Loucy (cell line): Measurements from ENCODE around the gene SUN5.

Source experiments
- H2AFZ ChIP-seq: fragments of 200-600 bp; sonication (generic); 2 replicates; pipeline ENCODE4 v1.6.0; 2016; ENCODE audit warnings: antibody characterized with exemption, mild to moderate bottlenecking, low read length, moderate library complexity
- H3F3A ChIP-seq: fragments of 200-600 bp; 2 replicates; pipeline ENCODE4 v1.6.0; 2016; ENCODE audit warnings: antibody characterized with exemption, low read depth, mild to moderate bottlenecking
- H3K27me3 ChIP-seq: fragments of 200-600 bp; sonication (generic); 2 replicates; pipeline ENCODE4 v1.6.1; 2014; ENCODE audit warnings: low read length, mild to moderate bottlenecking; ENCODE audit not compliant: insufficient read depth, poor library complexity, severe bottlenecking
- H3K36me3 ChIP-seq: fragments of 200-600 bp; sonication (generic); 2 replicates; pipeline ENCODE4 v1.6.1; 2016; ENCODE audit warnings: low read length; ENCODE audit not compliant: insufficient read depth
- H3K4me1 ChIP-seq: fragments of 200-600 bp; sonication (generic); 2 replicates; pipeline ENCODE4 v1.5.1; 2014; ENCODE audit warnings: low read length, mild to moderate bottlenecking; ENCODE audit not compliant: insufficient read depth, poor library complexity, severe bottlenecking
- H3K4me2 ChIP-seq: fragments of 200-600 bp; sonication (generic); 2 replicates; pipeline ENCODE4 v1.6.0; 2014; ENCODE audit warnings: antibody characterized with exemption, low read length, low read depth, mild to moderate bottlenecking; ENCODE audit not compliant: poor library complexity, severe bottlenecking
- H3K4me3 ChIP-seq: fragments of 200-600 bp; sonication (generic); 2 replicates; pipeline ENCODE4 v1.5.1; 2014; ENCODE audit warnings: low read length, mild to moderate bottlenecking, mixed read lengths; ENCODE audit not compliant: poor library complexity, severe bottlenecking
- H3K79me2 ChIP-seq: fragments of 200-600 bp; sonication (generic); 2 replicates; pipeline ENCODE4 v1.6.1; 2014; ENCODE audit warnings: low read length; ENCODE audit not compliant: insufficient read depth
- H3K9ac ChIP-seq: fragments of 200-600 bp; sonication (generic); 2 replicates; pipeline ENCODE4 v1.6.0; 2014; ENCODE audit warnings: mild to moderate bottlenecking, low read depth, low read length, moderate library complexity; ENCODE audit not compliant: poor library complexity, severe bottlenecking
- H3K9me2 ChIP-seq: fragments of 200-600 bp; sonication (generic); replicated peaks from 2 replicates; pipeline ENCODE4 v1.6.1; 2016; ENCODE audit warnings: low read depth, low read length, mixed read lengths
- H3K9me3 ChIP-seq: fragments of 200-600 bp; sonication (generic); 2 replicates; pipeline ENCODE4 v1.6.1; 2014; ENCODE audit warnings: mild to moderate bottlenecking, antibody characterized with exemption, low read length, low read depth; ENCODE audit not compliant: insufficient read depth
- H4K20me1 ChIP-seq: fragments of 200-600 bp; sonication (generic); 2 replicates; pipeline ENCODE4 v1.6.0; 2014; ENCODE audit warnings: antibody characterized with exemption, low read length, mild to moderate bottlenecking; ENCODE audit not compliant: insufficient read depth, poor library complexity, severe bottlenecking
- CTCF ChIP-seq: fragments of 200-600 bp; sonication (generic); conservative IDR thresholded peaks from 2 replicates; pipeline ENCODE4 v1.5.1; 2014; ENCODE audit warnings: mild to moderate bottlenecking, antibody characterized with exemption, low read length
- EZH2phosphoT487 ChIP-seq: fragments of 200-600 bp; IDR thresholded peaks from 2 replicates; pipeline ENCODE4 v1.6.1; 2018; ENCODE audit warnings: antibody characterized with exemption, mild to moderate bottlenecking, moderate library complexity, borderline replicate concordance

The SUN5 gene

GRCh38 chr20:33022694-33023438 is 18.6 kb upstream of the SUN5 start:
- Histone ChIP-seq H3K79me2 (no peaks in the 10 kb centered on the region), H3K27me3 (no peaks in the 10 kb centered on the region), H3K4me1 (peaks cover 15% of the 10 kb centered on the region), H3K9me3 (no peaks in the 10 kb centered on the region), H3K9me2 (no peaks in the 10 kb centered on the region), H3K9ac (no peak overlapping the region), H3K4me3 (no peak overlapping the region), H3F3A (no peaks in the 10 kb centered on the region), H3K36me3 (no peaks in the 10 kb centered on the region), H4K20me1 (no peaks in the 10 kb centered on the region), H3K4me2 (no peak overlapping the region), H2AFZ (no peak overlapping the region)
- TF ChIP-seq EZH2phosphoT487, result no peak
- no peak for TF ChIP-seq CTCF

- no peaks in the 10 kb centered on the region for H3K9me2 ChIP-seq
- H4K20me1 ChIP-seq, result no peaks in the 10 kb centered on the region
- no peak overlapping the region for H2AFZ ChIP-seq
- H3K27me3 ChIP-seq, result no peaks in the 10 kb centered on the region
- no peaks in the 10 kb centered on the region for H3K79me2 ChIP-seq
- peaks cover 15% of the 10 kb centered on the region for H3K4me1 ChIP-seq
- TF ChIP-seq CTCF (no peak), EZH2phosphoT487 (no peak)
- no peaks in the 10 kb centered on the region for H3K9me3 ChIP-seq
- no peaks in the 10 kb centered on the region for H3K36me3 ChIP-seq
- H3K9ac ChIP-seq, result no peak overlapping the region
- no peak overlapping the region for H3K4me2 ChIP-seq
- H3K4me3 ChIP-seq, result no peak overlapping the region
- H3F3A ChIP-seq, result no peaks in the 10 kb centered on the region
Measured at GRCh38 chr20:33022289-33022688, 18.1 kb upstream of the SUN5 start.

- Histone ChIP-seq H3K9me2 (no peaks in the 10 kb centered on the region), H3K9me3 (no peaks in the 10 kb centered on the region), H4K20me1 (no peaks in the 10 kb centered on the region), H3K79me2 (no peaks in the 10 kb centered on the region), H3K9ac (no peak overlapping the region), H3F3A (no peaks in the 10 kb centered on the region), H3K4me2 (no peak overlapping the region), H3K36me3 (no peaks in the 10 kb centered on the region), H3K4me3 (no peak overlapping the region), H3K4me1 (peaks cover 15% of the 10 kb centered on the region), H3K27me3 (no peaks in the 10 kb centered on the region), H2AFZ (no peak overlapping the region)
- TF ChIP-seq CTCF (no peak), EZH2phosphoT487 (no peak)
Measured at GRCh38 chr20:33021879-33022278, 17.6 kb upstream of the SUN5 start.
